ENCODE data around the gene PUS3.
"Not testable (repeated sequence)": the region's sequence is repeated elsewhere in the genome, so short reads cannot be mapped to it uniquely, and the experiment has no call there.

PUS3 gene

DNA sequence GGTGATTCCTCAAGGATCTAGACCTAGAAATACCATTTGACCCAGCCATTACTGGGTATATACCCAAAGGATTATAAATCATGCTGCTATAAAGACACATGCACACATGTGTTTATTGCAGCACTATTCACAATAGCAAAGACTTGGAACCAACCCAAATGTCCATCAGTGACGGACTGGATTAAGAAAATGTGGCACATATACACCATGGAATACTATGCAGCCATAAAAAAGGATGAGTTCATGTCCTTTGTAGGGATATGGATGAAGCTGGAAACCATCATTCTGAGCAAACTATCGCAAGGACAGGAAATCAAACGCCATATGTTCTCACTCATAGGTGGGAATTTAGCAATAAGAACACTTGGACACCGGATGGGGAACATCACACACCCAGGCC lies 37.7 kb downstream of the PUS3 start:
- DNase-seq, result not testable (repeated sequence)

- DNase-seq, result not testable (repeated sequence)
Observed at GRCh38 chr11:125862786-125863185, 40.2 kb downstream of the PUS3 start.

- DNase-seq, result not testable (repeated sequence)
Observed at GRCh38 chr11:125857670-125858069, 45.3 kb downstream of the PUS3 start.

- no peak for DNase-seq
Observed at GRCh38 chr11:125846188-125846587, 56.8 kb downstream of the PUS3 start.

Measured in fibroblast of upper back skin (primary cell).